WERI-Rb-1 (cell line): ENCODE data around the gene CDKN3.
A peak's percentile ranks its signal among the peaks of the same experiment; 100 is the strongest.
"Not testable (repeated sequence)": the region's sequence is repeated elsewhere in the genome, so short reads cannot be mapped to it uniquely, and the experiment has no call there.

ENCODE experiments used
- DNase-seq: peaks from one replicate; pipeline ENCODE4 v3.0.0-alpha.2; 2020
- H3K27ac ChIP-seq: fragments of 250-450 bp; sonication (Bioruptor Pico); 2 replicates; pipeline ENCODE4 v1.5.1; 2020; ENCODE audit warnings: mild to moderate bottlenecking, moderate library complexity
- H3K27me3 ChIP-seq: fragments of 250-450 bp; sonication (Bioruptor Pico); 2 replicates; pipeline ENCODE4 v1.5.1; 2021; ENCODE audit warnings: mild to moderate bottlenecking, low read depth, moderate library complexity; ENCODE audit not compliant: insufficient read depth, severe bottlenecking
- H3K36me3 ChIP-seq: fragments of 250-450 bp; sonication (Bioruptor Pico); 2 replicates; pipeline ENCODE4 v1.5.1; 2020; ENCODE audit warnings: mild to moderate bottlenecking, moderate library complexity
- H3K4me3 ChIP-seq: 2 replicates; pipeline ENCODE4 v1.5.1; 2011; ENCODE audit warnings: low read depth, mild to moderate bottlenecking, control low read depth, low read length
- H3K9me3 ChIP-seq: fragments of 250-450 bp; sonication (Bioruptor Pico); 2 replicates; pipeline ENCODE4 v1.5.1; 2021; ENCODE audit warnings: mild to moderate bottlenecking, moderate library complexity; ENCODE audit not compliant: severe bottlenecking
- TF ChIP-seq, protein P1 (sequence below): IDR thresholded peaks from 2 replicates; pipeline ENCODE4 v1.5.1; 2011; ENCODE audit warnings: low read depth, mild to moderate bottlenecking, control low read depth, inconsistent platforms, low read length

Gene CDKN3

DNA sequence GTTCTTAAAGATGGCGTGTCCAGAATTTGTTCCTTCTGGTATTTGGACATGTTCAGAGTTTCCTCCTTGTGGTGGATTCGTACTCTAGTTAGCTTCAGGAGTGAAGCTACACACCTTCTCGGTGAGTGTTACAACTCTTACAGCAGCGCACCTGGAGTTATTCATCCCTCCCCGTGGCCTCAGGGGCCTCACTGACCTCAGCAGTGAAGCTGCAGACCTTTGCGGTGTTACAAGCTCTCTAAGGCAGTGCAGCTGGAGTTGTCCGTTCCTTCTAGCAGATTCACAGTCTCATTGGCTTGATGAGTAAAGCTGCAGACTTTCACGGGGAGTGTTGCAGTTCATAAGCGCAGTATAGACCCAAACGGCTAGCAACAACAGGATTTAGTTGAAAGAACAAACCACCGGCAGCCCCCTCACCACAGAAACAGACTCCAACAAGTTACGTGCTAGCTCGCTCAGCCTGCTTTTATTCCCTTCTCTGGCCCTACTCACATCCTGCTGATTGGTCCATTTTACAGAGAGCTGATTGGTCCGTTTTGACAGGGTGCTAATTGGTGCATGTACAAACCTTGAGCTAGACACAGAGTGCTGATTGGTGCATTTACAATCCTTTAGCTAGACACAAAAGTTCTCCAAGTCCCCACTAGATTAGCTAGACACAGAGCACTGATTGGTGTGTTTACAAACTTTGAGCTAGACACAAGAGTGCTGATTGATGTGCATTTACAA lies 4.5 kb upstream of the CDKN3 start:
- Histone ChIP-seq H3K4me3 (no peak overlapping the region), H3K27me3 (no peaks in the 10 kb centered on the region), H3K36me3 (peaks cover 3% of the 10 kb centered on the region; the same call in 1 of the 2 replicates), H3K27ac (no peak overlapping the region), H3K9me3 (peaks cover 3% of the 10 kb centered on the region)
- DNase-seq: no peak
- TF ChIP-seq, protein P1, sequence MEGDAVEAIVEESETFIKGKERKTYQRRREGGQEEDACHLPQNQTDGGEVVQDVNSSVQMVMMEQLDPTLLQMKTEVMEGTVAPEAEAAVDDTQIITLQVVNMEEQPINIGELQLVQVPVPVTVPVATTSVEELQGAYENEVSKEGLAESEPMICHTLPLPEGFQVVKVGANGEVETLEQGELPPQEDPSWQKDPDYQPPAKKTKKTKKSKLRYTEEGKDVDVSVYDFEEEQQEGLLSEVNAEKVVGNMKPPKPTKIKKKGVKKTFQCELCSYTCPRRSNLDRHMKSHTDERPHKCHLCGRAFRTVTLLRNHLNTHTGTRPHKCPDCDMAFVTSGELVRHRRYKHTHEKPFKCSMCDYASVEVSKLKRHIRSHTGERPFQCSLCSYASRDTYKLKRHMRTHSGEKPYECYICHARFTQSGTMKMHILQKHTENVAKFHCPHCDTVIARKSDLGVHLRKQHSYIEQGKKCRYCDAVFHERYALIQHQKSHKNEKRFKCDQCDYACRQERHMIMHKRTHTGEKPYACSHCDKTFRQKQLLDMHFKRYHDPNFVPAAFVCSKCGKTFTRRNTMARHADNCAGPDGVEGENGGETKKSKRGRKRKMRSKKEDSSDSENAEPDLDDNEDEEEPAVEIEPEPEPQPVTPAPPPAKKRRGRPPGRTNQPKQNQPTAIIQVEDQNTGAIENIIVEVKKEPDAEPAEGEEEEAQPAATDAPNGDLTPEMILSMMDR: no peak

DNA sequence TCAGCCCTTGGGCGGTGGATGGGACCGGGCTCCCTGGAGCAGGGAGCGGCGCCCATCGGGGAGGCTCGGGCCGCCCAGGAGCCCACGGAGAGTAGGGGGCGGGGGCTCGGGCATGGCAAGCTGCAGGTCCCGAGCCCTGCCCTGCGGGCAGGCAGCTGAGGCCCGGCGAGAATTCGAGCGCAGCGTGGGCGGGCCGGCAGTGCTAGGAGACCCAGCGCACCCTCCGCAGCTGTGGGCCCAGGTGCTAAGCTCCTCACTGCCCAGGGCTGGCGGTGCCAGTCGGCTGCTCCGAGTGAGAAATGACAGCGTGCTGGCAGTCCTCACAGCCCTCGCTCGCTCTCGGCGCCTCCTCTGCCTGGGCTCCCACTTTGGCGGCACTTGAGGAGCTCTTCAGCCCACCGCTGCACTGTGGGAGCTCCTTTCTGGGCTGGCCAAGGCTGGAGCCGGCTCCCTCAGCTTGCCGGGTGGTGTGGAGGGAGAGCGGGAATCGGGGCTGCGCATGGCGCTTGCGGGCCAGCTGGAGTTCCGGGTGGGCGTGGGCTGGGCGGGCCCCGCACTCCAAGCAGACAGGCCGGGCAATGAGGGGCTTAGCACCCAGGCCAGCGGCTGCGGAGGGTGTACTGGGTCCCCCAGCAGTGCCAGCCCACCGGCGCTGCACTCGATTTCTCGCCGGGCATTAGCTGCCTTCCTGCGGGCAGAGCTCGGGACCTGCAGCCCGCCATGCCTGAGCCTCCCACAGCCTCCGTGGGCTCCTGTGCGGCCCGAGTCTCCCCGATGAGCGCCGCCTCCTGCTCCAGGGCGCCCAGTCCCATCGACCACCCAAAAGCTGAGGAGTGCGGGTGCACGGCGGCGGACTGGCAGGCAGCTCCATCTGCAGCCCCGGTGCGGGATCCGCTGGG lies 3.6 kb upstream of the CDKN3 start:
- not testable (repeated sequence) for DNase-seq, H3K9me3 ChIP-seq, H3K27ac ChIP-seq, H3K36me3 ChIP-seq, H3K27me3 ChIP-seq, H3K4me3 ChIP-seq

DNA sequence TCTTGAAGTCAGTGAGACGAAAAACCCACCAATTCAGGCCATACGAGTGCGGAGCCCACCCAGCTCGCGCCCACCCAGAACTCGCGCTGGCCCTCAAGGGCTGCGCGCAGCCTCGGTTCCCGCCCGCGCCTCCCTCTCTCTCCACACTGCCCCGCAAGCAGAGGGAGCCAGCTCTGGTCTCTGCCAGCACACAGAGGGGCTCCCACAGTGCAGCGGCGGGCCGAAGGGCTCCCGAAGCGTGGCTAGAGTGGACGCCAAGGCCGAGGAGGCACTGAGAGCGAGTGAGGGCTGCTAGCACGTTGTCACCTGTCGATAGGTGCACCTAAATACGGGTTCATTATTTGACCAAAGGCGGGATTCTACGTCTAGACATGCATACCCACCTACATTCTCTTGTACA lies 2.2 kb upstream of the CDKN3 start:
- Histone ChIP-seq H3K27me3 (no peaks in the 10 kb centered on the region), H3K9me3 (peaks cover 4% of the 10 kb centered on the region), H3K4me3 (no peak overlapping the region), H3K27ac (no peak overlapping the region), H3K36me3 (peaks cover 8% of the 10 kb centered on the region; the same call in 1 of the 2 replicates)
- no peak for DNase-seq
- TF ChIP-seq, protein P1: no peak

DNA sequence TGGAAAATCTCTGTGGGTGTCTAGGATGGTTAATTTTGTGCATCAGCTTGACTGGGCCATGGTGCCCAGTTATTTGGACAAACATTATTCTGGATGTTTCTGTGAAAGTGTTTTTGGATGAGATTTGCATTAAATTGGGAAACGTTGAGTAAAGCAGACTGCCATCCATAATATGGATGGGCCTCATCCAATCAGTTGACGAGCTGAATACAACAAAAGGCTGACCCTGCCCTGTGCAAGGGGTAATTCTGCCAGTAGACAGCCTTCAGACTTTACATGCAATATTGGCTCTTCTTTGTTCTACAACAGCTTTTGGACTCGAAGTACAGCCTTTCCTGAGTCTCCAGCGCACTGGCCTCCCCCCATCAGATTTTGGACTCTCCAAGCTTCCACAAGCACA lies 1.5 kb upstream of the CDKN3 start:
- Histone ChIP-seq H3K36me3 (peaks cover 11% of the 10 kb centered on the region; the same call in 1 of the 2 replicates), H3K27me3 (no peaks in the 10 kb centered on the region), H3K9me3 (peaks cover 4% of the 10 kb centered on the region), H3K4me3 (no peak overlapping the region), H3K27ac (no peak overlapping the region)
- no peak for DNase-seq
- TF ChIP-seq, protein P1: no peak

DNA sequence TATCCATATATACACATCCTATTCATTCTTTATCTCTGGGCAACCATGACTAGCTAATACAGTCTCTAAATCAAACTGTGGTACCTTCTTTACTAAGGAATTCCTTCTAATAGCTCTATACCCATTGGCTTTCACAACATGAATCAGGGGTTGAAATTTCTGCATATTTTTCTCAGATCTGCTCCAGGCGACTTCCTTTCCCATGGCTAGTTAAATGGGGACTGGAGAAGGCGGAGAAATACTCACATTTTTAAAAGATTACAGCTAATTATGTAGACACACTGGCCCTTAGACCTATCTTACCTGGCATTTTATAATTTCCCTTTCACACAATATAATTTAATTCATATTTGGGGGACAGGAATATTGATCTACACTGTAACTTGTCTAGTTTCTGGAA lies 1.1 kb upstream of the CDKN3 start:
- H3K27me3 ChIP-seq: no peaks in the 10 kb centered on the region
- TF ChIP-seq, protein P1: no peak
- peaks cover 15% of the 10 kb centered on the region for H3K36me3 ChIP-seq
- no peak overlapping the region for H3K27ac ChIP-seq
- DNase-seq: no peak
- H3K4me3 ChIP-seq: no peak overlapping the region
- peaks cover 4% of the 10 kb centered on the region for H3K9me3 ChIP-seq

DNA sequence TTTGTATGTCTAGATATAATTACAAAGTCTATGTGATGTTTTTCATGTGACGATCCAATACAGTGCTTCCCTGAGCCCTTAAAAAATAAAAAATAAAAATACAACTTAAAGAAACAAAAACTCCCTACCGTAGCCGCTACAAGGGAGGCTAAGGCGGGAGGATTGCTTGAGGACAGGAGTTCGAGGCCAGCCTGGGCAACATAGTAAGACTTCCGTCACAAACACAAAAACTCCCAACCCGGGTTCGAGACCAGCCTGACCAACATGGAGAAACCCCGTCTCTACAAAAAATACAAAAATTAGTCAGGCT lies 669 bp upstream of the CDKN3 start:
- TF ChIP-seq, protein P1: no peak
- H3K4me3 ChIP-seq: no peak overlapping the region
- H3K9me3 ChIP-seq: peaks cover 4% of the 10 kb centered on the region
- DNase-seq: no peak
- peaks cover 19% of the 10 kb centered on the region for H3K36me3 ChIP-seq
- peak overlapping the region; percentile 74 for H3K27ac ChIP-seq
- H3K27me3 ChIP-seq: no peaks in the 10 kb centered on the region
